Spleen (tissue), 11 donors: ENCODE measurements around the gene CDON. TPM values are rescaled to one million over a fixed set of nuclear protein-coding genes. Genes with fewer than 3 reads are reported as not detected.

Source experiments
- DNase-seq: peaks from one replicate; pipeline ENCODE4 v3.0.0-alpha.2; 2020
- H3K27ac ChIP-seq, 8 donors: fragments of 200-600 bp; sonication (generic) in 7 of 8; 1 replicate in 4 of 8; 2 replicates in 4 of 8; pipeline versions ENCODE4 v1.5.0 to v1.8.0; 2016 to 2021; ENCODE audit warnings: inconsistent platforms in 4 of 8, mild to moderate bottlenecking in 4 of 8, moderate library complexity in 1 of 8
- H3K27me3 ChIP-seq, 7 donors: fragments of 200-600 bp; sonication (generic) in 6 of 7; replicated peaks in 1 of 7; 1 replicate in 4 of 7; 2 replicates in 3 of 7; pipeline versions ENCODE4 v1.5.0 to v1.8.0; 2016 to 2021; ENCODE audit warnings: inconsistent platforms in 3 of 7, mild to moderate bottlenecking in 1 of 7
- H3K36me3 ChIP-seq, 6 donors: fragments of 200-600 bp; sonication (generic) in 5 of 6; 1 replicate in 4 of 6; 2 replicates in 2 of 6; pipeline versions ENCODE4 v1.5.0 to v1.8.0; 2016 to 2021; ENCODE audit warnings: inconsistent platforms in 2 of 6
- H3K4me1 ChIP-seq, 6 donors: fragments of 200-600 bp; sonication (generic) in 5 of 6; 1 replicate in 3 of 6; 2 replicates in 3 of 6; pipeline versions ENCODE4 v1.5.0 to v1.8.0; 2016 to 2021; ENCODE audit warnings: inconsistent platforms in 3 of 6
- H3K4me3 ChIP-seq, 8 donors: fragments of 200-600 bp; sonication (generic) in 7 of 8; 1 replicate in 4 of 8; 2 replicates in 4 of 8; pipeline versions ENCODE4 v1.5.0 to v1.8.0; 2016 to 2021; ENCODE audit warnings: inconsistent platforms in 4 of 8, mild to moderate bottlenecking in 4 of 8, moderate library complexity in 2 of 8
- H3K9me3 ChIP-seq, 8 donors: fragments of 200-600 bp; sonication (generic) in 7 of 8; 1 replicate in 4 of 8; 2 replicates in 4 of 8; pipeline versions ENCODE4 v1.5.0 to v1.8.0; 2016 to 2021; ENCODE audit warnings: inconsistent platforms in 4 of 8
- CTCF ChIP-seq, 11 experiments: fragments of 200-600 bp in 7 of 11; fragments of 450-650 bp in 4 of 11; sonication (generic) in 4 of 11; IDR thresholded peaks in 8 of 11; conservative IDR thresholded peaks in 3 of 11; 1 replicate in 7 of 11; 2 replicates in 4 of 11; pipeline versions ENCODE4 v1.4.0 to v1.8.0; 2016 to 2021; ENCODE audit warnings: antibody characterized with exemption in 11 of 11, inconsistent platforms in 4 of 11, mild to moderate bottlenecking in 1 of 11
- POLR2A ChIP-seq, 3 donors: fragments of 450-650 bp; IDR thresholded peaks; one replicate each; pipeline ENCODE4 v1.5.1; 2017; ENCODE audit warnings: antibody characterized with exemption in 3 of 3, mild to moderate bottlenecking in 1 of 3
- POLR2AphosphoS5 ChIP-seq, 3 donors: sonication (generic); formaldehyde crosslinking; IDR thresholded peaks; one replicate each; pipeline ENCODE4 v1.5.1; 2017; ENCODE audit warnings: antibody characterized with exemption in 3 of 3
- WGBS, 5 donors: extraction: QIAGEN DNeasy Blood & Tissue Kit in 3 of 5; methylation state at CpG; one replicate each; pipeline versions ENCODE4 v1.1.5 to v1.1.7; 2013 to 2018; 5-methylcytosine and 5-hydroxymethylcytosine counted together
- intact Hi-C: fragments of 100-400 bp; cut with DNase I; formaldehyde crosslinking; loops from one replicate; pipeline ENCODE4 v1.15.0; 2023; ENCODE audit warnings: low total_unique reads
- polyA plus RNA-seq, 3 donors: library from polyadenylated mRNA; stranded (reverse); fragments of 200-250 nt; gene quantifications; one replicate each; pipeline ENCODE4 v1.2.1, GENCODE V29; 2013
- total RNA-seq, 7 donors: library from RNA; depleted of rRNA in 3 of 7; stranded (reverse); fragments of >200 nt in 3 of 7; fragmentation: NEBNext Ultra II Directional in 4 of 7; extraction: Animal tissue kit (Norgen Biotek cat#: 25700) in 4 of 7; gene quantifications; one replicate each; pipeline versions ENCODE4 v1.1.0 to v1.2.1, GENCODE V29; 2016 to 2021
- donor health status: healthy with polysubstance abuse.
- donor health status: DM: no; HTN: no; CAD: no; lungs with moderate emphysema.
- donor health status: DM: no; HTN: no; CAD: no.
- donor health status: Bipolar disorder and iron deficiency.
- donor health status: healthy.
- donor health status: DM: no; HTN: no; CAD: no.
- donor health status: DM: yes; HTN: yes; CAD: no.

CDON gene
- total and polyA plus RNA-seq, 10 donors = 0.30 to 5.3 (median 2.3) TPM

DNA sequence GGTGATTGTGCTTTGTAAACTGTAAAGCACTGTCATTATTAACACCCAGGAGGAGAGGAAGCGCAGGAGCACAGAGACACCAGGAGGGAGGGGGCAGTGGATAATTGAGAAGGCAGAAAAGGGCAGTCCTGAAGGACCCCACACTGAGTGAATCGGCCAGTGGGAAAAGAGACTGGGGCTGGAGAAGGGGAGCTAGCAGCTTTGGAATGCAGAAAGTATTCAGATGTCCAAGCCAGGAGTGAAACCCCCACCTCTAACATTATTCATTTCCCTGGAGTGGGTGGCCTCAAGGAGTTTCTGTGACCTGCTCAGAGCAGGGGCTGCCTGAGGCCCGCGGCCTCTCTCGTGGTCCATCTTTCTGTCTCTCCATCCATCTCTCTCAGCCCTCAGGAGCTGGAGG, 38.0 kb upstream of the CDON start:
- H3K27me3 ChIP-seq = peaks cover 0 to 9% (median 0%) of the 10 kb centered on the region in 7 donors
- intact Hi-C loops = no loop called here
- DNase-seq = peak; percentile 15
- H3K4me1 ChIP-seq = peaks cover 0 to 7% (median 0%) of the 10 kb centered on the region in 6 donors
- H3K27ac ChIP-seq = no peak overlapping the region
- no peak overlapping the region for H3K4me3 ChIP-seq
- 84 to 92% (median 87%) methylated on average over 5 of the region's 5 CpGs for WGBS, 5 donors
- H3K36me3 ChIP-seq = no peaks in the 10 kb centered on the region
- TF ChIP-seq POLR2A (IDR thresholded peaks at IDR 0.05) (no peak), CTCF (IDR thresholded peaks at IDR 0.05 in 8 of 11, conservative IDR thresholded peaks at IDR 0.05 in 3 of 11) (no peak), POLR2AphosphoS5 (IDR thresholded peaks at IDR 0.05) (no peak)
- H3K9me3 ChIP-seq = no peaks in the 10 kb centered on the region

- peak; percentile 63 for DNase-seq
- Histone ChIP-seq H3K27ac (no peak overlapping the region), H3K4me3 (no peak overlapping the region), H3K4me1 (peaks cover 0 to 7% (median 0%) of the 10 kb centered on the region in 6 donors), H3K9me3 (no peaks in the 10 kb centered on the region), H3K36me3 (no peaks in the 10 kb centered on the region), H3K27me3 (peaks cover 0 to 9% (median 0%) of the 10 kb centered on the region in 7 donors)
- 64 to 83% (median 78%) methylated on average over 7 of the region's 7 CpGs for WGBS, 5 donors
- TF ChIP-seq CTCF (IDR thresholded peaks at IDR 0.05 in 8 of 11, conservative IDR thresholded peaks at IDR 0.05 in 3 of 11) = no peak
- TF ChIP-seq POLR2A (IDR thresholded peaks at IDR 0.05) = no peak
- TF ChIP-seq POLR2AphosphoS5 (IDR thresholded peaks at IDR 0.05) = no peak
- intact Hi-C loops = no loop called here
Measured at GRCh38 chr11:126098204-126098769, 35.6 kb upstream of the CDON start.

DNA sequence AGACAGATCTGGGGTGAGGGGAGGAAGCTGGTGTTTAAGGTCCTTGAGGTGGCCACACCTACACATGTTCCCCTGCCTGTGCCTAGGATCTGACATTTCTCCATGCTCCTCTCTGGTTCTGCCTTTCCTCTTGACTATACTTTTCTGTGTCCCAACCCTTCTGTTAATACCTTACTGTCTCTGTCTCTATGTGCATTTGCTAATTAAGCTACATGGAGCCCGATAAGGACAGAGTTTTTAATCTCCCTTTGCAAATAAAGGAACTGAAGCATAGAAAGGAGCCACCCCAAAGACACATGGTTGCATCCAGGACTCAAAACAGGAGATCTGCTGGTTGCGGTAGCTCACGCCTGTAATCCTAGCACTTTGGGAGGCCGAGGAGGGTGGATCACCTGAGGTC, 33.1 kb upstream of the CDON start:
- no peaks in the 10 kb centered on the region for H3K9me3 ChIP-seq
- no peaks in the 10 kb centered on the region for H3K4me1 ChIP-seq
- intact Hi-C loops = no loop called here
- no peak overlapping the region for H3K27ac ChIP-seq
- no peak overlapping the region for H3K4me3 ChIP-seq
- no peaks in the 10 kb centered on the region for H3K36me3 ChIP-seq
- 85 to 93% (median 90%) methylated on average over 4 of the region's 4 CpGs for WGBS, 5 donors
- DNase-seq = no peak
- peaks cover 0 to 9% (median 0%) of the 10 kb centered on the region in 7 donors for H3K27me3 ChIP-seq
- TF ChIP-seq POLR2A (IDR thresholded peaks at IDR 0.05) (no peak), CTCF (IDR thresholded peaks at IDR 0.05 in 8 of 11, conservative IDR thresholded peaks at IDR 0.05 in 3 of 11) (no peak), POLR2AphosphoS5 (IDR thresholded peaks at IDR 0.05) (no peak)

DNA sequence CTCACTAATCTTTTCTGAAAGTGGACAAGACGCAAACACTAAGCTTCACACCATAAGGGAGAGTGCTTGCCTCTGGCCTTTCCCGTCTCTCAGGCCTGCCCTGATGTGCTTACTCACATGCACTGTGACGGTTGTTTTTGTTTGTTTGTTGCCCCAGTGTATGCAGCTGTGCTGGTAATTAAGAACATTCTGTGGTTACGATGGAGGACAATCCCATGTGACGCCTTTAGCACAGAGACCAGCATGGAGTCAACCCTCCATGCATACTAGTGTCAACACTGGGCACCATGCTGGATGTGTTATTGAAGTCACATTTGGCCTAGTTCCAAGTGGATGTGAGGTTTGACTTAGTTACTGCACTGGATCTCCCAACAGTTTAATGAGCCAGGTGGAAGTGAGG, 27.8 kb upstream of the CDON start:
- 87 to 96% (median 92%) methylated on average over 5 of the region's 5 CpGs for WGBS, 5 donors
- no peaks in the 10 kb centered on the region for H3K36me3 ChIP-seq
- no peak overlapping the region for H3K27ac ChIP-seq
- H3K4me1 ChIP-seq = no peaks in the 10 kb centered on the region
- H3K4me3 ChIP-seq = no peak overlapping the region
- intact Hi-C loops = no loop called here
- no peaks in the 10 kb centered on the region for H3K9me3 ChIP-seq
- no peaks in the 10 kb centered on the region for H3K27me3 ChIP-seq
- peak; percentile 31 for DNase-seq
- TF ChIP-seq POLR2AphosphoS5 (IDR thresholded peaks at IDR 0.05) (no peak), POLR2A (IDR thresholded peaks at IDR 0.05) (no peak), CTCF (IDR thresholded peaks at IDR 0.05 in 8 of 11, conservative IDR thresholded peaks at IDR 0.05 in 3 of 11) (no peak)
